GM18909 (cell line): ENCODE measurements around the gene ADAM29.
"Not testable (repeated sequence)": the region's sequence is repeated elsewhere in the genome, so short reads cannot be mapped to it uniquely, and the experiment has no call there.

Experiments used
- ATAC-seq: cut with Tn5 transposase; IDR thresholded peaks from one replicate; pipeline ENCODE4 v1.9.1; 2021; ENCODE audit warnings: mild to moderate bottlenecking; ENCODE audit not compliant: unreplicated experiment, poor library complexity

The ADAM29 gene

DNA sequence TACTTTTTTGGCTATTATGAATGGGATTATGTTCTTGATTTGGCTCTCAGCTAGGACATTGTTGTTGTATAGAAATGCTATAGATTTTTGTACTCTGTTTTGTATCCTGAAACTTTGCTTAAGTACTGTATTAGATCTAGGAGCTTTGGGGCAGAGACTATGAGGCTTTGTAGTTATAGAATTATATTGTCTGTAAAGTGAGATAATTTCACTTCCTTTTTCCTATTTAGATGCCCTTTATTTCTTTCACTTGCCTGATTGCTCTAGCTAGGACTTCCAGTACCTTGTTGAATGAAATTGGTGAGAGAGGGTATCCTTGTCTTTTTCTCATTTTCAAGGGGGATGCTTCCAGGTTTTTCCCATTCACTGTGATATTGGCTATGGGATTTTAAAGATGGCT is 28.1 kb downstream of the ADAM29 start:
- no peak for ATAC-seq

DNA sequence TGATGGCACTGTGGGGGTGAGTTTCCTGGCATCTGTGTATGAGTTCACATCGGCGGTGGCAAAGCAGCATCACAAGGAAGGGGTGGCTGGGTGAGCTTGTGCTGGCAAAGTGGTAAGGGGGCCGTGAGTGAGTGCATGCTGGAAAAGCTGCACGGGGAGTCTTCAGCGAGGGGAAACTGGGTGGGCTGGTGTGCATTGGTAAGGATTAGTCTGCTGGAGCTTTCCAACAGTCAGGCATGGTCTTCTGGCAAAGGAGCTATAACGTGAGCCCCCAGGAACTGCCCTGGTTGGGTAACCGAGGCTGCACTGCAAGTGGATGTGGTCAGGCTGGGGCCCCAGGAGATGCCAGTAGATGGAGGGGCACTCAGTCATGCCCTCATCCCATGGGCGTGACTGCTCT is 30.7 kb downstream of the ADAM29 start:
- ATAC-seq = no peak

DNA sequence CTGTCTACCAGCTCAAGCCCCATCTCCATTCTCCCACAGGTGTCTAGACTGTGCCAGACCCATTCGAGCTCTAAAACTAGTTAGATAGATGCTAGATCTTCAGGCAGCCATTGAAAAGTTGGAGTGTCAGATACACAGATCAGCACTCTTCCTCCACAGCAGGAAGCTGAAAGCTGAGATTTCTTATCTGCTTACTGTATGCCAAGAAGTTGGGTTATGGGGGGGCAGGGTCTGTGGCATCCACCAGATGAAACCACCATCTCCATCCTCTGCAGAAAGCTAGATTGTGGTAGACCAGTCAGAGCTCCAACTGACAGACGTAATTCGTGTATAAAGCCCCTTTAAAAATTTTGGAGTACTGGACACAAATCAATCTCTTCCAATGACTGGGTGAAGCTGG is 54.8 kb downstream of the ADAM29 start:
- no peak for ATAC-seq

DNA sequence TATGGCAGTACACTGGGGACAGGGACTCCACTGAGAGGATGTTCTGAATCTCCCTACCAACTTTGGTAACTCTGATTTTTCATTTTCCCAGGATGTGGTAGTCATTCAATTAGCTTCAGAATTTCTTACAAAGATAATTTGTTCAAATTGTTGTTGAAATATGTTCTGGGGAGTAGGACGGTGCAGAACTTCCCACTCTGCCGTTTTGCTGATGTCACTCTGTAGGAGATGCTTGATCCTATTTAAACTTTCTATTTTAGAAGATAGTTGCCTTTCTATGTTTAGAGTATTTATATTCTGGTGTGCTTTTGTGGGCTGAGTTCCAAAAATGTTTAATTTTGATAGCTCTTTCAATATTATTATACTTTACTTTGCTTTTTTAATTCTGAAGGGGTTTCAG is 55.2 kb downstream of the ADAM29 start:
- ATAC-seq = no peak

DNA sequence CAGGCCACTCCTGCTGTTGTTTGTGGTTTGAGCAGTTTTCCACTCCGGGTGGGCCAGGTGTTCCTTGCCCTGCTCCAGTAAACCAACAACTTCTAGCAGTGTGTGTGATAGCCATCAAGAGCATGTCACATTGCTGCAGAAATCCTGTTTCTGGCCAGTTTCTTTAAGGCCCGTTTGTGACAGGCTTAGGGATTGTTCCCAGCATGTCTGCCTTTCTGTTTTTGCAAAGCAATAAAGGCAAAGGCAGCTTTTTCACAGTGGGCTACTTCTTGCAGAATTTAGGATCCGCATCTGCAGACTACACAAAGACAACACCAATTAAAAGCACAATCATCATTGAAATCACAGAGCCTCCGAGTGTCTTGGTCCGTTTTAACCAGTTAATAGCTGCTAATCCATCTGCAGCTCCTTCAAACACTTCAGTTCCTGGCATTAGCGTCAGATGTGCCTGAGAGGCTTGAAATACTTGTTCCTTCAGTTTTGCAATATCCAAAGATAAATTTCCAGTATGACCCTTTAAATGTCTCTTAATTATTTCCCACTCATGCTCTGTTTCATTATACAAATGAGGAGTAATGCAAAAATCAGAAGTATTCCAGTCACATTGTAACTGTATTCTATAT is 65.1 kb downstream of the ADAM29 start:
- no peak for ATAC-seq

DNA sequence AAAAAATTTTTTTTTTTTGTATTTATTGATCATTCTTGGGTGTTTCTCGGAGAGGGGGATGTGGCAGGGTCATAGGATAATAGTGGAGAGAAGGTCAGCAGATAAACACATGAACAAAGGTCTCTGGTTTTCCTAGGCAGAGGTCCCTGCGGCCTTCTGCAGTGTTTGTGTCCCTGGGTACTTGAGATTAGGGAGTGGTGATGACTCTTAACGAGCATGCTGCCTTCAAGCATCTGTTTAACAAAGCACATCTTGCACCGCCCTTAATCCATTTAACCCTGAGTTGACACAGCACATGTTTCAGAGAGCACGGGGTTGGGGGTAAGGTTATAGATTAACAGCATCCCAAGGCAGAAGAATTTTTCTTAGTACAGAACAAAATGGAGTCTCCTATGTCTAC is 65.7 kb downstream of the ADAM29 start:
- not testable (repeated sequence) for ATAC-seq

DNA sequence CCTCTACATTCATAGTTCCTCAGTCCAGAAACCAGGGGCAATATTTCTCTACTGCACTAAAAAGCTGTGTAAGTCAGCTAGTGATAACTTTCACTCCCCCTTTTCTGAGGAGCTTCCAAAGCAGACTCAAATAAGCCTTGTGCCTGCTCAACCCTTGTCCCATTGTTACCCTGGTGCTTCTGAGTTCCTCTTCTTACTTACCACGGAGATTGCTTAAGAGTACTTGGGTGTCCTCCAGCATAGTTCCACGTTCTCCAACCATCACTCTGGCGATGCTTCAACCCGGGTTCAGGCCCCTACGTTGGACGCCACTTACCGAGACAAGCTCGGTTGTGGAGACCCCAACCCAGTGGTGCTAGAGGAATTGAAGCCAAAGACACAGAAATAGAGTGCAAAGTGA is 71.6 kb downstream of the ADAM29 start:
- no peak for ATAC-seq

DNA sequence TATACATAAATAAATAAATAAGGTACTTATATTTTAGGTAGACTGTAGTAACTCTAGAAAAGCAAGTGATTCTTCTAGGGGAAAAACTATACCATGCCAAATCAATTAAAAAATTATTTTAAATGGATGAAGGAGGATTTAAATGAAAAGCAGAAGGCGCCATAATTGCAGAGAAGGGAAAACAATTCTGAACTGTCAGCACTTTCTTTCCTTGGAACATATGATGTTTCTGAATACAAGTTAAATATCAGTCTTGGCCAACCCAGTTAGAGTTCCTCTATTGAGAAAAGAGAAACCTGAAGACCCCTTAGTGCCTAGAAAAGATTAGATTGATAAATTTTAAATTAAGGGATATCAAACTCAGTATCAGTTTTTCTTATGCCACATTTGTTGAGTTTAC is 75.8 kb downstream of the ADAM29 start:
- ATAC-seq = no peak

DNA sequence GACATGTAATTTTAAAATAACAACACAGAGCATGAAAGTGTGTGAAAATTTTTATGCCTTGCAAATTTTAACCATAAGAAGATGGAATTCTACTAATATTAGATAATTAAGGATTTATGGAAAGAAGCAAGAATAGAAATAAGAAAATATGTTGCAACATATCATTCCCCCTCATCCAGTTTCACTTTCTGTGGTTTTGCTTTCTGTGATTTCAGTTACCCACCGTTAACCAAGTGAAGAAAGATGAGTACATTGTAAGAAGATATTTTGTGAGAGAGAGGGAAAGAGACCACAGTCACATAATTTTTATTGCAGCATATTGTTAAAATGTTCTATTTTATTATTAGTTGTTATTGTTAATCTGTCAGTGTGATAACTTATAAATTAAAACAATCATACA is 77.9 kb downstream of the ADAM29 start:
- ATAC-seq = no peak

DNA sequence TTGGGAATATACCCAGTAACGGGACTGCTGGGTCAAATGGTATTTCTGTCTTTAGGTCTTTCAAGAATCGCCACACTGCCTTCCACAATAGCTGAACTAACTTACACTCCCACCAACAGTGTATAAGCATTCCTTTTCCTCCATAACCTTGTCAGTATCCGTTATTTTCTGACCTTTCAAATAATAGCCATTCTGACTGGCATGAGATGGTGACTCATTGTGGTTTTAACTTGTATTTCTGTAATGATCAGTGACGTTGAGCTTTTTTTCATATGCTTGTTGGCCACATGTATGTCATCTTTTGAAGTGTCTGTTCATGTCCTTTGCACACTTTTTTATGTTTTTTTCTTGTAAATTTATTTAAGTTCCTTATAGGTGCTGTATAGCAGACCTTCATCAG is 81.2 kb downstream of the ADAM29 start:
- ATAC-seq = no peak

DNA sequence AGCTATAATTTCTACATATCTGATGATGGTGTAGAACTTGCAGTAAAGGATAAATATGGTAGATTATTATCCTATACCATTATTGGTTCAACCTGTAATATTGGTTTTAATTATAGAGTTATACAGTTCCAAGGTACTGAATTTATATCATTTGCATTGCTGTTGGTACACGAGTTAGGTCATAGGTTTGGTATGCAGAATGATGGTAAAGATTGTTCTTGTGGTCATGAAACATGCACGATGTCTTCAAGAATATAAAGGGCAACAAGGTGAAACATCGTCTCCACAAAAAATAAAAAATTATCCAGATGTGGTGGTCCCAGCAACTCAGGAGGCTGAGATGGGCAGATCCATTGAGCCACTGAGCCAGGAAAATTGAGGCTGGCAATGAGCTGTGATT is 99.6 kb downstream of the ADAM29 start:
- no peak for ATAC-seq

DNA sequence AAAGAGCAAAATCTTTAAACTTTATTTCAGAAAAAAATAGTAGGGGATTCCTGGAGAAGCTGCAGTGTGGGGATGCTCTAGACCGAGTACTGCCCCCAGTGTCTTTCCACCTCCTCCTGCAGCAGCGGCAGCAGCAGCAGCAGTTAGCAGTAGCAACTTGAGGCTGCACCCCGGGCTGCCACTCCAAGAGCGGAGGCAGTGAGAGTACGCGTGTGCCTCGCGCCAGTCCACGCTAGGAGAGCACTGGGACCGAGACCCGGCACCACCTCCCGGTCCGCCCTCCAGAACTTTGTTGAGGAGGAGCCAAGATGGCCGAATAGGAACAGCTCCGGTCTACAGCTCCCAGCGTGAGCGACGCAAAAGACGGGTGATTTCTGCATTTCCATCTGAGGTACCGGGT is 101.3 kb downstream of the ADAM29 start:
- not testable (repeated sequence) for ATAC-seq
